ENCODE results near the gene HNRNPA3.

HNRNPA3 gene

GRCh38 chr2:177180269-177181000 lies 32.2 kb upstream of the HNRNPA3 start:
- TF ChIP-seq TAF1 (IDR thresholded peaks at IDR 0.05; ENCODE audit: low read depth) = no peak
- no peak for TF ChIP-seq TCF12 (IDR thresholded peaks at IDR 0.05; ENCODE audit: low read depth)
- no peak for TF ChIP-seq EP300 (IDR thresholded peaks at IDR 0.05; ENCODE audit: borderline replicate concordance)
- TF ChIP-seq, protein P1, sequence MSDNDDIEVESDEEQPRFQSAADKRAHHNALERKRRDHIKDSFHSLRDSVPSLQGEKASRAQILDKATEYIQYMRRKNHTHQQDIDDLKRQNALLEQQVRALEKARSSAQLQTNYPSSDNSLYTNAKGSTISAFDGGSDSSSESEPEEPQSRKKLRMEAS (IDR thresholded peaks at IDR 0.05) = no peak

GRCh38 chr2:177183860-177184259 lies 28.7 kb upstream of the HNRNPA3 start:
- TF ChIP-seq, protein P2, sequence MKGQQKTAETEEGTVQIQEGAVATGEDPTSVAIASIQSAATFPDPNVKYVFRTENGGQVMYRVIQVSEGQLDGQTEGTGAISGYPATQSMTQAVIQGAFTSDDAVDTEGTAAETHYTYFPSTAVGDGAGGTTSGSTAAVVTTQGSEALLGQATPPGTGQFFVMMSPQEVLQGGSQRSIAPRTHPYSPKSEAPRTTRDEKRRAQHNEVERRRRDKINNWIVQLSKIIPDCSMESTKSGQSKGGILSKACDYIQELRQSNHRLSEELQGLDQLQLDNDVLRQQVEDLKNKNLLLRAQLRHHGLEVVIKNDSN (IDR thresholded peaks at IDR 0.05) = no peak
- TF ChIP-seq ZBTB7A (IDR thresholded peaks at IDR 0.05; ENCODE audit: low read depth) (no peak), TEAD4 (IDR thresholded peaks at IDR 0.05) (no peak), REST (IDR thresholded peaks at IDR 0.05; ENCODE audit: low read depth) (no peak), TCF12 (IDR thresholded peaks at IDR 0.05; ENCODE audit: low read depth) (no peak), EP300 (IDR thresholded peaks at IDR 0.05; ENCODE audit: borderline replicate concordance) (no peak), YY1 (IDR thresholded peaks at IDR 0.05; ENCODE audit: low read depth) (no peak), FOXM1 (IDR thresholded peaks at IDR 0.05; ENCODE audit: borderline replicate concordance, low read depth) (no peak), RAD21 (IDR thresholded peaks at IDR 0.05; ENCODE audit: low read depth) (no peak)

- TF ChIP-seq TAF1 (IDR thresholded peaks at IDR 0.05; ENCODE audit: low read depth) (no peak), REST (IDR thresholded peaks at IDR 0.05; ENCODE audit: low read depth) (no peak), EP300 (IDR thresholded peaks at IDR 0.05; ENCODE audit: borderline replicate concordance) (no peak), TEAD4 (IDR thresholded peaks at IDR 0.05) (no peak), YY1 (IDR thresholded peaks at IDR 0.05; ENCODE audit: low read depth) (no peak), FOXM1 (IDR thresholded peaks at IDR 0.05; ENCODE audit: borderline replicate concordance, low read depth) (no peak), CEBPB (IDR thresholded peaks at IDR 0.05) (no peak), TCF12 (IDR thresholded peaks at IDR 0.05; ENCODE audit: low read depth) (no peak), ZBTB7A (IDR thresholded peaks at IDR 0.05; ENCODE audit: low read depth) (no peak), EGR1 (IDR thresholded peaks at IDR 0.05) (no peak), NFIC (IDR thresholded peaks at IDR 0.05) (no peak)
- TF ChIP-seq, protein P2 (IDR thresholded peaks at IDR 0.05) = no peak
- TF ChIP-seq, protein P1 (IDR thresholded peaks at IDR 0.05) = no peak
Observed at GRCh38 chr2:177184606-177185005, 28.0 kb upstream of the HNRNPA3 start.

DNA sequence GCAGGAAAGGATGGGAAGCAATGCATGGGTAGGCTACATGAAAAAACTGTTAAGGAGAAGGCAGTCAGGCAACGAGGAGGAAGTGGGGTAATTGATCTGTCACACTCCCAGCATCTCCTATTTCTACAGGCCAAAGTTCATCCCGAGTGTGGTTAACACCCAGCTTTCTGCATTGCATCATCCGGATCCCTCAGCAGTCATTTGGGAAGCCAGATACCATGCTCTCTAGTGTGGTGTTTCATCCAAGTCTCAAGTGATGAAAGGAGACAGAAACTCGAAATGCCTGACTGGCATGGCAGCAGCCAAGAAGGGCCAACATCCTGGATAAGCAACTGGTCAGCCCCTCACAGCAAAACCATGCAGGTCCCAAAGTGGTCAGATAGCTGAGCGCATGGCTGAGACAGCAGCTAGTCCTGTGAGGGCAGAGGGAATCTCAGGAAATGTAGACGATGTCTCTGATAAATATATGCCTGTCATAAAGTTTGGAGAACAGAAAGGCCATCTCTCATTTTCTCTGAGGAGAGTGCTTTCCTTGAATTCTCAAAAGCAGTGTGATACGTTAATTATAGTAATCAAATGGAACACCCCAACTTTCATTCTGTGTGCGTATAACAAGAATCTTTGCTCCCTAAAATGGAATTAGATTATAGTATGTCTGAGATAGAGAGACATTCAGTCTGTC lies 24.8 kb upstream of the HNRNPA3 start:
- TF ChIP-seq, protein P1 (IDR thresholded peaks at IDR 0.05) = no peak
- TF ChIP-seq FOXM1 (IDR thresholded peaks at IDR 0.05; ENCODE audit: borderline replicate concordance, low read depth) = no peak
- TF ChIP-seq TCF12 (IDR thresholded peaks at IDR 0.05; ENCODE audit: low read depth) = no peak
- TF ChIP-seq, protein P2 (IDR thresholded peaks at IDR 0.05) = no peak
